Omental fat pad (tissue), 4 donors: ENCODE measurements around the gene IPO4. TPM values are rescaled to one million over a fixed set of nuclear protein-coding genes. Genes with fewer than 3 reads are reported as not detected.

Source experiments
- ATAC-seq: fragments of 150-250 bp; one replicate; pipeline ENCODE4 v1.9.1; 2016; ENCODE audit warnings: mild to moderate bottlenecking, moderate library complexity; ENCODE audit not compliant: low FRiP score
- DNase-seq: peaks from one replicate; pipeline ENCODE4 v3.0.0-alpha.2; 2019; ENCODE audit warnings: low spot score
- CTCF ChIP-seq, 3 donors: fragments of 450-650 bp; IDR thresholded peaks; one replicate each; pipeline ENCODE4 v1.5.1; 2016 to 2017; ENCODE audit warnings: antibody characterized with exemption in 3 of 3, mild to moderate bottlenecking in 3 of 3, moderate library complexity in 2 of 3
- total RNA-seq, 4 donors: library from RNA; depleted of rRNA; stranded (reverse); fragments of >200 nt; gene quantifications; one replicate each; pipeline ENCODE4 v1.1.0, GENCODE V29; 2016

The IPO4 gene
- total RNA-seq, 4 donors from 2014 or later = 24.1 to 108 (median 34.4) TPM

GRCh38 chr14:24195186-24196070, 6.8 kb upstream of the IPO4 start, which contains the start of gene TM9SF1:
Gene TM9SF1 (minus strand): TSS chr14:24195441. CDS start chr14:24195019, 422 bp downstream.
- TF ChIP-seq CTCF (IDR thresholded peaks at IDR 0.05) = no peak
- ATAC-seq (peak; percentile 95), DNase-seq (peak; percentile 57)

GRCh38 chr14:24194873-24195185, 6.2 kb upstream of the IPO4 start:
- ATAC-seq (no peak), DNase-seq (no peak)
- TF ChIP-seq CTCF (IDR thresholded peaks at IDR 0.05) = no peak

- DNase-seq = no peak
- ATAC-seq = no peak
- TF ChIP-seq CTCF (IDR thresholded peaks at IDR 0.05) = no peak
Measured at GRCh38 chr14:24194186-24194872, 5.7 kb upstream of the IPO4 start.

GRCh38 chr14:24192933-24193332, 4.3 kb upstream of the IPO4 start:
- TF ChIP-seq CTCF (IDR thresholded peaks at IDR 0.05) = no peak
- ATAC-seq (no peak), DNase-seq (no peak)

GRCh38 chr14:24190416-24190815, 1.8 kb upstream of the IPO4 start:
- no peak for ATAC-seq
- no peak for DNase-seq
- TF ChIP-seq CTCF (IDR thresholded peaks at IDR 0.05) = no peak

GRCh38 chr14:24189460-24189859, 844 bp upstream of the IPO4 start:
- no peak for ATAC-seq
- TF ChIP-seq CTCF (IDR thresholded peaks at IDR 0.05) = no peak
- no peak for DNase-seq

- DNase-seq (no peak), ATAC-seq (no peak)
- TF ChIP-seq CTCF (IDR thresholded peaks at IDR 0.05) = no peak
Measured at GRCh38 chr14:24189059-24189375, 401 bp upstream of the IPO4 start.
